GM19467 (cell line): ENCODE data around the gene ABCB7.
"Not testable (repeated sequence)": the region's sequence is repeated elsewhere in the genome, so short reads cannot be mapped to it uniquely, and the experiment has no call there.

Source experiments
- ATAC-seq: cut with Tn5 transposase; IDR thresholded peaks from one replicate; pipeline ENCODE4 v1.9.1; 2021; ENCODE audit warnings: mild to moderate bottlenecking, moderate library complexity; ENCODE audit not compliant: unreplicated experiment

ABCB7 gene

GRCh38 chrX:75106772-75107171, 49.3 kb downstream of the ABCB7 start:
- ATAC-seq, result no peak

GRCh38 chrX:75096331-75096730, 59.8 kb downstream of the ABCB7 start:
- ATAC-seq, result no peak

GRCh38 chrX:75086731-75087195, 69.3 kb downstream of the ABCB7 start:
- no peak for ATAC-seq

- ATAC-seq, result no peak
Observed at GRCh38 chrX:75084757-75085156, 71.3 kb downstream of the ABCB7 start.

- no peak for ATAC-seq
Observed at GRCh38 chrX:75076429-75076828, 79.7 kb downstream of the ABCB7 start.

- ATAC-seq, result no peak
Observed at GRCh38 chrX:75074475-75074874, 81.6 kb downstream of the ABCB7 start.

- ATAC-seq, result no peak
Observed at GRCh38 chrX:75071334-75071733, 84.7 kb downstream of the ABCB7 start.

GRCh38 chrX:75067931-75068330, 88.2 kb downstream of the ABCB7 start:
- no peak for ATAC-seq

GRCh38 chrX:75061701-75062100, 94.4 kb downstream of the ABCB7 start:
- ATAC-seq, result no peak

- ATAC-seq, result no peak
Observed at GRCh38 chrX:75051047-75051446, 105.0 kb downstream of the ABCB7 start.

GRCh38 chrX:75045369-75045768, 110.7 kb downstream of the ABCB7 start:
- ATAC-seq, result no peak

GRCh38 chrX:75044142-75044541, 111.9 kb downstream of the ABCB7 start:
- ATAC-seq, result not testable (repeated sequence)

- ATAC-seq, result no peak
Observed at GRCh38 chrX:75038925-75039324, 117.2 kb downstream of the ABCB7 start.
